ENCODE measurements around the gene DDX1. TPM values are rescaled to one million over a fixed set of nuclear protein-coding genes. Genes with fewer than 3 reads are reported as not detected.

Gene DDX1
- total RNA-seq, 1 donor from 2014 or later = 255 TPM

Other genes starting within 250 kb of the DDX1 start
- 46.1 TPM for gene NBAS, start 30.5 kb upstream of the DDX1 start, total RNA-seq (ENCODE audit: unreplicated experiment)

Data from glutamatergic neuron (in vitro differentiated cells).